Measurements from ENCODE around the gene ZYG11B.

- TF ChIP-seq CTCF (IDR thresholded peaks at IDR 0.05) (no peak), EZH2 (IDR thresholded peaks at IDR 0.05) (no peak)
These were observed 42.8 kb upstream of the ZYG11B start for GRCh38 chr1:52683367-52683940.
